ENCODE measurements around the gene SEC14L6.

The SEC14L6 gene

DNA sequence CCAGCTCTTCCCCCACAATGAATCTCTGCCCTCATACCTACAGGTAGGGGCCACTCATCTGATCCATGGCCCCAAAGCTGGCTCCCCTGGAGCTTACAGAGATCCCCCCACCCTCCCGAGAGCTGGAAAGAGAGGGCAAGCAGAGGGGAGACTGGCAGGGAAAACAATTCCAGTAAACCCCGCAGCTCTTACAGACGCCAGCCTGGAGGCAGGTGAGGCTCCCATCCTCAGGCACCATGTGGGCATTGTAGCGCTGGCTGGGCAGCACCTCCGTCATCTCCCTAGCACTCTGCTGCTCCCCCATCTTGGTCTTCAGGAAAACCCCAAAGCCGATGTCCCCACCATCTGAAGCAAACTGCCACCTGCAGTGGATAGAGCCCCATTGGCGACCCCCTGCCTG, 55.2 kb downstream of the SEC14L6 start:
- no peak for DNase-seq

DNA sequence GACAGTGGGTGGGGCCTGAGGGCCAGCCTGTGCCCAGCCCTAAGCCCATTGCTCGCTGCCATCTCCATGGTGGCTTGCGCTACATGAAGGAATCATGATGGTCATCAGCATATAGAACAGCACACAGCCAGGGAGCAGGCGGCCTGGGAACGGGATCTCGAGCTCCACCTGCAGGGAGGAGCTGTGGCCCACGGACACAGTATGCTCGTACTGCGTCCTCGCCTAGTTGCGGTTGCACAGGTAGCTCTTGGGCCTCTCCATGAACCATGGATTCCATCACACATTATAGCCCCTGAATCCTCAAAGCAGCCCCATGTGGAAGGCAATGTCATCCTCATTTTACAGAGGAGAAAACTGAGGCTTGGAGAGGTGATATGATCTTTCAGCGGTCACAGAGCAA, 56.1 kb downstream of the SEC14L6 start:
- DNase-seq: no peak

DNA sequence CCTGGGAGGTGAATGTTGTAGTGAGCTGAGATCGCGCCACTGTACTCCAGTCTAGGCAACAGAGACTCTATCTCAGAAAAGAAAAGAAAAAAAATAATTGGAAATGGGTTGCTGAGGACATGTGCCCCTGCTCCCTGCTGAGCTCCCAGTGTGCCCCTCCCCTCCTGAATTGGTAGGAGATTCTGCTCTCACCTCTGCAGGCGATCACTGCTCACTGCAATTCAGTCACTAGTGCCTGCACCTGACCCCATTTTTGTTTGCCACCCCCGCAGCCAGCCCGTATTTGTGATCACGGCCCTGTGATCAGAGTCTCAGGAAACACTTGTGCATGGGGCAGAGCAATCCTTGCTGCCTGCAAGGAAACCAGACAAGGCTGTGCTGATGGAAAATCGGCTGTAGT, 58.4 kb downstream of the SEC14L6 start:
- no peak for DNase-seq

DNA sequence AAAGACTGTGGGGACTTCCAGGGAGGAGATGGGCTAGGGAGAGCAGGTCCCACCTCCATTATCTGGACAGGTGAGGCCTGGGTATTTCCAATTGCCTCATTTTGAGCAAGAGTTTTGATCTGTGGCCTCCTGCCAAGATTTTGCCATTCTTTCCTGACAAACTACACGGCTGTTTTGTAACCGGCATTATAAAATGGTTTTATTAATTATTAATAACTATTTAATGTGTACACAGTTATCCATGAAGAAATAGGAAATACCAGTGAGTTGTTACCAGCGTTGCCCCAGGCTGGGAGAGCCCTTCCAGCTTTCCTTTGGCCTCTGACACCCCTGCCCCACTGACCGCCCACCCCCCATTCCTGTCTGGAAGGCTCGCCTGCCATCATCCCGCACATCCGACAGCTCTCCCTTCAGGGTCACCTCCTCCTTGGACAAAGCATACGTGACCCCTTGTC, 59.9 kb downstream of the SEC14L6 start:
- no peak for DNase-seq

DNA sequence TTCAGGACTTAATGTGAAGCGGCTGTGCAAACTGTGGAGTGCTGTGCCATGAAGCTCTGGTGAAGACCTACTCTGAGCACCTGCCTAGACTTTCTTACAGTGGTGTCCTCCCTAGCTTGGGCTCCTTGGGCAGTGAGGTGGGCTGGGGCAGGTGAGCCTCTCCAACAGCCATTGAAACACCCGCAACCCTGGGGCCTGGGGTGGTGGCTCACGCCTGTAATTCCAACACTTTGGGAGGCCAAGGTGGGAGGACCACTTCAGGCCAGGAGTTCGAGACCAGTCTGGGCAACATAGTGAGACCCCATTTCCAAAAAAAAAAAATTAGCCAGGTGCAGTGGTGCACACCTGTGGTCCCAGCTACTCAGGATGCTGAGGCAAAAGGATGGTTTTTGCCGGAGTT, 60.4 kb downstream of the SEC14L6 start:
- no peak for DNase-seq

DNA sequence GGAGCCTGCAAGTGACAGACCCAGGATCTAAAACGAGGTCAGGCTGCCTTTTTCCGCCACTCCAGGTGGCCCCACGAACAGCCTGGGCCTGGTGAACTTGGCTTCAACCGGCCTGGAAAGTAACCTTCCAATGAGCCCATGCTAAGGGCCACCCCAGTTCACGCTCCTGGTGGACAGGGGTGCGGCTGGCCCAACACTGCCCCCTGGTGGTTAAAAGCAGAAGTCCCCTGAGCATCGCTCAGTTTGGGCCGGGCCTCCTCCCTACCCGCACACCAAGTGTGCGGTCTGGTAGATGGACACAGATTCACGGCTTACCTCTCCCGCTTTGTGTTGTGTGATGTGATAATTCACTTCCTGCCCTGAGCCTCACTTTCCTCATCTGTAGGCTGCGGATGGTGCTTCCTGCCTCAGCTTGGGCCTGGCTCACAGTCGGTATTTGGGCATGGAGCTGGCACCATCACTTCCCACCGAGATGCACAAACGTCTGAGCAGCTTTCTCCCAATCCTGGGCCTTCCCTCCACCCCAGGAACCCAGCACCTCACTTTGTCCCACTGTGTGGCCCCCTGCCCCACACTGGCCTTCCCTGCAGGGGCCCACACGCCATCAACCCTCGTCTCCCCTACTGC, 61.1 kb downstream of the SEC14L6 start:
- peak; percentile 76 for DNase-seq

DNA sequence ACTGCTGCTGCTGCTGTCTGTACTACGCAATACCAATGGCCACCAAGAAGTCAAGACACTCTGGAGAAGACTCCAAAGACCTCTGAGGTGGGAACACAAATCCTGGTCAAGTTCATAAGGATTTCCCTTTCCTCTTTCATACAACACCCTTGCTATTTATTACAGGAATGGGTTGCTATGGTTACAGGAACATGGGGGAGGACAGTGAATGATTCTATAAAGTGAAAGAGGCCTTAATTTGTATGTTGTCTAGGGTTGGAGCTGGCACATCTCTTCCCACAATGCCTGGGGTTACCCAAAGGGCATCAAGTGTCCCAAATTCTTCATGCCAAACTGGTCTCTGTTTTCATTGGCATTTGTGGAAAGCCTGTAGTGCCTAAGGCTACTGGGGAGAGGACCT, 63.4 kb downstream of the SEC14L6 start:
- no peak for DNase-seq

DNA sequence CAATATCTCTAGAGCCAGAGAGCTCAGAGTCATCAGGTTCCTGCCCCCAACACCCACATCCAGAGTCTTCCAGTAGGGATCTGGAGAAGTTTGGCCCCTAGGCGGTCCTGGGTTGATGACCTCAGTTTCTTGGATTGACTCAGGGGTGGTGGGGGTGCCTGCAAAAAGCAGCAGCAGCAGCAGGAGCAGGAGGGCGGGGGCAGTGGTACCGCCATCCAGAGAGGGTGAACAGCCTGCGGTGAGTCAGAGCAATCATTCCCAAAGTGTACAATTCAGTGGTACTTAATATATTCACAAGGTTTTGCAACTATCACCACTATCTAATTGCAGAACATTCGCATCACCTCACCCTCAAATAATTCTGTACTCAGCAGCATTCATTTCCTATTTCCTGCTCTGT, 64.8 kb downstream of the SEC14L6 start:
- no peak for DNase-seq

DNA sequence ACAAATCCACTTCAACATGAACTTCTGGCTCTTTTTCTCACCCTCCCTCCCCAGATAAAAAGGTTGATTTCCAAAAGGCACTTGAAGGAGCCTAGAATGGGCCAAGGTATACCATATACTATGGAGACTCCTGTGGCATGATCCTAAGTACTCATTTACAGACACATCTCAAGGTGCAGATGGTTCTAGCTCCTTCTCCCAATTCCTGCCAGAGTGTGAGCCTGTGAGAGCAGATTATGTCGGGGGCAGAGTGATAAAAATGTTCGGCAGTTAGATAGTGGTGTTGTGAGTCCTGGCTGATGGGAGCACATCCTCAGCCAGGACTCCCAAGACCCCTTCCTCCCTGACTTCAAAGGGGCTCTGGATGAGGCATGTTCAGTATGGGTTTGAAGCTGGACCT, 66.6 kb downstream of the SEC14L6 start:
- no peak for DNase-seq

DNA sequence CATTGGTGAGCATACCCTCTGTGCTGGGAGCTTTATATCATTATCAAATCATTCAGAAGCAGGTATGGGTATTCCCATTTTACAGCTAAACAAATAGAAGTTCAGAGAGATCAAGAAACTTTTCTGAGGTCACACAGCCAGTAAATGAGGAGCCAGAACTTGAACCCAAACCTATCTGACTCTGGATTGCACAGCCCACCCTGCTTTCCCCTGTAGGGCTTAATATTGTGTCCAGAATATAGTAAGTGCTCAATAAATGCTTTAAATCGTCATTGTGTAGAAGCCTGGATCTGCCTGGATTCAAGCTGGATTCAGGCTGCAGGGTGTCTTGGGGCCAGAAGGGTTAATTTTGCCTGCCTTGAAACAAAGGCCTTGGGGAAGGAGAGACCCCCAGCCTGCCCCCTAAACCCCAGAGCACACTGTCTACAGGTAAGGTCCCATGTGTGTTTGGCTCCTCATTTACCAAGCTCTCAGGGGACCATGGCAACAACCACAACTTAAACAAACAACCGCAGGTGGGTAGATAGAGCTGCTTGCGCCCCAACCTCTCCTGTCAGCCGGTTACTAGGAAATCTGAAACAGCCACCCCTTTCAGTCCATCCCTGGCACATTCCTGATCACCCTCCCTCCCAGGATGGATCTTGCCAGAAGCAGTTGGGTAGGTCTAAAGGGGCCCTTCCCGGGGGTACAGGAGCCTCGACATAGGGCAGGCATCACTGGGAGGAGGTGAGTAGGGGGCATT, 71.7 kb downstream of the SEC14L6 start:
- peak; percentile 20 for DNase-seq

DNA sequence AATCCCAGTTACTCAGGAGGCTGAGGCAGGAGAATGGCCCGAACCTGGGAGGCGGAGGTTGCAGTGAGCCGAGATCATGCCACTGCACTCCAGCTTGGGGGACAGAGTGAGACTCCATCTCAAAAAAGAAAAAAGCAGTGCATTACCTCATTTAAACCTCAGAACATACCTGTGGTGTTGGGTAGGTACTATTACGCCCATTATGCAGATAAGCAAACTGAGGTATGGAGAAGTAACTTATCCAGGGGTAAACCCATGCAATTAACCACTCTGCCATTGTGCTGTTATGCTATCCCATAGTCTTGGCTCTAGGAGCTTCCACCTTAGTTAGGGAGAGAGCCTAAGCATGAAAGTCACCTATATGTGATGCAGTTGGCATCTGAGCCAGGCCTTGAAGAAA, 72.4 kb downstream of the SEC14L6 start:
- no peak for DNase-seq

DNA sequence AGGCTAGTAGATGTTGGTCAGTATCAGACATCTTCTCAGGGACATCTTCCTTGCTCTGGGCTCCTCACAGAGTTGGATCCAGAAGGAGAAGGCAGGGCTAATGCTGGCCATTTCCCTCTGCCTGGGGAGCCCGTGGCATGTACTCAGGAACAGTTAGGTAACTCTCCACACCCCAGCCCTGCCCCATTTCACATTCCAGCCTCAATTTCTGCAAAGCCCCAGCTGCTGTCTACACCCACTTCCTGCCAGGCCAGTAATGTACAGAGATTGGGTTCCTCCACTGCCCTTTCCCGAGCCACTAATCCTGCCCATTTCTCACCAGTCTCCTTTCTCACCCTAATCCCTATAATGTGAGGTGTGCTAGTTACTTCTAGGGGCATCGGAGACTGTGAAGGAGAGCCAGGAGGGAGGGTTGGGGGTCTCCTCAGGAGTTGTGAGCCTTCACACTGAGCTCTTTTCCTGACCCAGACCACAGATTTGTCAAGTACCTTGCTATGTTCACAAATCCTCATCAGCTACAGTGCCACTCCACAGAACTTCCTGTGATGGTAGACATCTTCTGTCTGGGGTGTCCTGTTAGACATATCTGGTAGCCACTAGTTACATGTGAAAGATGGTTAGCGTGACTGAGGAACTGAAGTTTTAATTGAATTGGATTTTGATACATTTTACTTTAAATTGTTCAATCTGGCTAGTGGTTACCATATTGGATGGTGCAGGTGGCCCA, 73.4 kb downstream of the SEC14L6 start:
- DNase-seq: no peak

Data from activated CD4-positive, alpha-beta T cell treated with anti-CD3 and anti-CD28 coated beads, Interleukin-2, amount 50 U/mL, for 1 hour (primary cell).